ENCODE data around the gene DLL3.
"Not testable (repeated sequence)": the region's sequence is repeated elsewhere in the genome, so short reads cannot be mapped to it uniquely, and the experiment has no call there.

Gene DLL3

DNA sequence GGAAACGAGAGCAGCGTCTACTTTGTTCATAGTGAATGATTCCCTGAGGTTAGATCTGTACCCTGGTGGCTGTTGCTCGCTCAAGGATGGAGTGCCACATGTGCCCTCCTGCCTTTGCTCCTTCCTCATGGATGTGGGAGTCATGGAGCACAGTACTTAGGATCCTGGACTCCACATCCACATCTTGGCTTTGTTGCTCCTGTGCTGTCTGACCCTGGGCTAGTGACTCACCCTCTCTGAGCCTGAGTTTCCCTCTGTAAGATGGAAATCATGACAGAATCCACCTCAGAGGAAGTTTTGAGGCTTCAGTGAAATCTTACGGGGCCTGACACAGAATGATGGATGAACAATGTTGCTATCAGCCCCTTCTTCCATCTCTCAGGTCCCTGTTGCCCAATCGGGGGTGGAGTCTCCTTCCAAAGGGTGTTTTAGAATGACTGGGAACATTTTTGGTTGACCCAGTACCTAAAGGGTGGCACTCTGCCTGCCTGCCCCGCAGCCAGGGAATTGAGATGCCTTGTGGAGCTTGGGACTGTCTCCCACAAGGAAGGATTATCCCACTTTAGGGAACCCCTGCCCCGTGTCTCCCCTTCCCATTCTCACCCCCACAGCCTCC lies 27.9 kb upstream of the DLL3 start:
- H3K9ac ChIP-seq (ENCODE audit: insufficient read length) = no peak overlapping the region
- H3K9me3 ChIP-seq (ENCODE audit: low read depth, low read length) = no peaks in the 10 kb centered on the region
- H3K4me3 ChIP-seq = no peak overlapping the region
- H3K27ac ChIP-seq = no peak overlapping the region
- peaks cover 89% of the 10 kb centered on the region for H3K36me3 ChIP-seq (ENCODE audit: insufficient read depth, low read length)
- no peak for DNase-seq (ENCODE audit: low read depth, low spot score)
- TF ChIP-seq POLR2AphosphoS5 (IDR thresholded peaks at IDR 0.05; ENCODE audit: borderline replicate concordance, low read depth, low read length) (no peak), EZH2 (IDR thresholded peaks at IDR 0.05) (no peak), FOXP2 (optimal IDR thresholded peaks at IDR 0.05; ENCODE audit: control extremely low read depth, extremely low read length, insufficient read depth) (no peak)

- no peak overlapping the region for H3K4me3 ChIP-seq
- H3K36me3 ChIP-seq (ENCODE audit: insufficient read depth, low read length) = peaks cover 86% of the 10 kb centered on the region
- TF ChIP-seq FOXP2 (optimal IDR thresholded peaks at IDR 0.05; ENCODE audit: control extremely low read depth, extremely low read length, insufficient read depth) (no peak), EZH2 (IDR thresholded peaks at IDR 0.05) (no peak), POLR2AphosphoS5 (IDR thresholded peaks at IDR 0.05; ENCODE audit: borderline replicate concordance, low read depth, low read length) (no peak)
- DNase-seq (ENCODE audit: low read depth, low spot score) = no peak
- no peak overlapping the region for H3K9ac ChIP-seq (ENCODE audit: insufficient read length)
- H3K27ac ChIP-seq = no peak overlapping the region
- H3K9me3 ChIP-seq (ENCODE audit: low read depth, low read length) = no peaks in the 10 kb centered on the region
Observed at GRCh38 chr19:39471756-39472536, 26.8 kb upstream of the DLL3 start.

DNA sequence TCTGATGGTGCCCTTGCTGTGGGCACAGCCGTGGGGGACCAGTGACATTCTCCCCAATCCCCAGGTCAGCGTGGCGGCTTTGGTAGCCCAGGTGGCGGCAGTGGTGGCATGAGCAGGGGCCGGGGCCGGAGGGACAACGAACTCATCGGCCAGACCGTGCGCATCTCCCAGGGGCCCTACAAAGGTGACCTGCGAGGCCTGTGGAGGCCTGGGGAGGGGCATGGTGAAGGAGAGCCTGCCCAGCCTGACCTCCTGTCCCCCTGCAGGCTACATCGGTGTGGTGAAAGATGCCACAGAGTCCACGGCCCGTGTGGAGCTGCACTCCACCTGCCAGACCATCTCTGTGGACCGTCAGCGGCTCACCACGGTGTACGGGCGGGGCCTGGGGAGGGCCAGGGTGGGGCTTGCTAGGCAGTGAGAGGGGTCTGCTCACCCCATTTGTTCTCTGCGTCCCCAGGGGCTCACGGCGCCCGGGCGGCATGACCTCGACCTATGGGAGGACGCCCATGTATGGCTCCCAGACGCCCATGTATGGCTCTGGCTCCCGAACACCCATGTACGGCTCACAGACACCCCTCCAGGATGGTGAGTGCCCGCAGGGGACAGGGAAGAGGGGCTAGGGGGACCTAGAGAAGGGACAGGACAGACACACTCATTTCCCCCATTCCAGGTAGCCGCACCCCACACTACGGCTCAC lies 25.9 kb upstream of the DLL3 start:
- H3K9ac ChIP-seq (ENCODE audit: insufficient read length) = no peak overlapping the region
- TF ChIP-seq FOXP2 (optimal IDR thresholded peaks at IDR 0.05; ENCODE audit: control extremely low read depth, extremely low read length, insufficient read depth) = no peak
- no peak for TF ChIP-seq EZH2 (IDR thresholded peaks at IDR 0.05)
- TF ChIP-seq POLR2AphosphoS5 (IDR thresholded peaks at IDR 0.05; ENCODE audit: borderline replicate concordance, low read depth, low read length) = no peak
- no peak overlapping the region for H3K4me3 ChIP-seq
- H3K27ac ChIP-seq = no peak overlapping the region
- no peak for DNase-seq (ENCODE audit: low read depth, low spot score)
- no peaks in the 10 kb centered on the region for H3K9me3 ChIP-seq (ENCODE audit: low read depth, low read length)
- peaks cover 80% of the 10 kb centered on the region for H3K36me3 ChIP-seq (ENCODE audit: insufficient read depth, low read length)

DNA sequence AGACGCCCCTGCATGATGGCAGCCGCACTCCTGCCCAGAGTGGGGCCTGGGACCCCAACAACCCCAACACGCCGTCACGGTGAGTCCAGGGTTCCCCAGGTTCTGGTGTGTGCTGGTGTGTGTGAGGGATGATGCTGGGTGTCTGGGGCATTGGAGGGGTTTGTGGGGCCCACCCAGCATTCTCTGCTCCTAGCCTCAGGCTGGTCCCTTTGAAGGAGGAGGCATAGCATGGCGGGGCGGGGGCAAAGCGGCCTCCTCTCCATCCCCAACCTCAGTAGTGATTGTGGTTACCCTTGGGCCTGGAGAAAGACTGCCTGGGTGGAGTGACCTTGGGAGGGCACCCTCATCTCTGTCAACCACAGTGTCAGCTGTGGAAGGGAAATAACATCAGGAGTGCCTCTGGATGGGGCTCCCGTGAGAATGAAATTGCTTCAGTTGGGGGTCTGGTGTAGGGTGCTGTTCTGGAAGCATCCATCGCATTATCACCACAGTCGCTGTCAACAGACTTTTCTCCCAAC lies 25.2 kb upstream of the DLL3 start:
- TF ChIP-seq POLR2AphosphoS5 (IDR thresholded peaks at IDR 0.05; ENCODE audit: borderline replicate concordance, low read depth, low read length) = no peak
- TF ChIP-seq FOXP2 (optimal IDR thresholded peaks at IDR 0.05; ENCODE audit: control extremely low read depth, extremely low read length, insufficient read depth) = no peak
- TF ChIP-seq EZH2 (IDR thresholded peaks at IDR 0.05) = no peak
- H3K36me3 ChIP-seq (ENCODE audit: insufficient read depth, low read length) = peaks cover 74% of the 10 kb centered on the region

GRCh38 chr19:39474139-39474620 lies 24.6 kb upstream of the DLL3 start:
- DNase-seq (ENCODE audit: low read depth, low spot score) = no peak
- Histone ChIP-seq H3K36me3 (ENCODE audit: insufficient read depth, low read length) (peaks cover 67% of the 10 kb centered on the region), H3K9me3 (ENCODE audit: low read depth, low read length) (no peaks in the 10 kb centered on the region), H3K4me3 (no peak overlapping the region), H3K9ac (ENCODE audit: insufficient read length) (no peak overlapping the region), H3K27ac (no peak overlapping the region)
- TF ChIP-seq EZH2 (IDR thresholded peaks at IDR 0.05) (no peak), FOXP2 (optimal IDR thresholded peaks at IDR 0.05; ENCODE audit: control extremely low read depth, extremely low read length, insufficient read depth) (no peak), POLR2AphosphoS5 (IDR thresholded peaks at IDR 0.05; ENCODE audit: borderline replicate concordance, low read depth, low read length) (no peak)

More for the DNA sequence above, 25.2 kb upstream of the DLL3 start:
- Histone ChIP-seq H3K9ac (ENCODE audit: insufficient read length) (no peak overlapping the region), H3K4me3 (no peak overlapping the region), H3K9me3 (ENCODE audit: low read depth, low read length) (no peaks in the 10 kb centered on the region), H3K27ac (no peak overlapping the region)
- no peak for DNase-seq (ENCODE audit: low read depth, low spot score)

GRCh38 chr19:39475748-39476147 lies 23.0 kb upstream of the DLL3 start:
- no peak overlapping the region for H3K9ac ChIP-seq (ENCODE audit: insufficient read length)
- H3K9me3 ChIP-seq (ENCODE audit: low read depth, low read length) = no peaks in the 10 kb centered on the region
- no peak overlapping the region for H3K4me3 ChIP-seq
- peaks cover 52% of the 10 kb centered on the region for H3K36me3 ChIP-seq (ENCODE audit: insufficient read depth, low read length)
- no peak for DNase-seq (ENCODE audit: low read depth, low spot score)
- no peak for TF ChIP-seq EZH2 (IDR thresholded peaks at IDR 0.05)
- no peak for TF ChIP-seq POLR2AphosphoS5 (IDR thresholded peaks at IDR 0.05; ENCODE audit: borderline replicate concordance, low read depth, low read length)
- no peak for TF ChIP-seq FOXP2 (optimal IDR thresholded peaks at IDR 0.05; ENCODE audit: control extremely low read depth, extremely low read length, insufficient read depth)
- no peak overlapping the region for H3K27ac ChIP-seq

GRCh38 chr19:39479319-39479801 lies 19.4 kb upstream of the DLL3 start:
- H3K9ac ChIP-seq (ENCODE audit: insufficient read length); DNase-seq (ENCODE audit: low read depth, low spot score); H3K4me3 ChIP-seq; H3K27ac ChIP-seq; H3K9me3 ChIP-seq (ENCODE audit: low read depth, low read length): not testable (repeated sequence)
- H3K36me3 ChIP-seq (ENCODE audit: insufficient read depth, low read length) = peaks cover 27% of the 10 kb centered on the region

GRCh38 chr19:39479916-39480315 lies 18.8 kb upstream of the DLL3 start:
- Histone ChIP-seq H3K36me3 (ENCODE audit: insufficient read depth, low read length) (peaks cover 22% of the 10 kb centered on the region; the same call in 1 of the 2 replicates), H3K9me3 (ENCODE audit: low read depth, low read length) (no peaks in the 10 kb centered on the region), H3K9ac (ENCODE audit: insufficient read length) (peak overlapping the region; percentile 100), H3K27ac (peak overlapping the region; percentile 81), H3K4me3 (peak overlapping the region; percentile 97)
- DNase-seq (ENCODE audit: low read depth, low spot score) = no peak
- no peak for TF ChIP-seq FOXP2 (optimal IDR thresholded peaks at IDR 0.05; ENCODE audit: control extremely low read depth, extremely low read length, insufficient read depth)

All from SK-N-MC (cell line).